ENCODE data around the gene FLNA.

FLNA gene

GRCh38 chrX:154300816-154301215 is 73.6 kb downstream of the FLNA start:
- no peaks in the 10 kb centered on the region for H3K9me3 ChIP-seq (ENCODE audit: control insufficient read depth, low read length)
- H2AFZ ChIP-seq, result no peak overlapping the region
- H3K9ac ChIP-seq, result no peak overlapping the region
- H3K36me3 ChIP-seq (ENCODE audit: control insufficient read depth, insufficient read depth, low read length), result no peaks in the 10 kb centered on the region
- no peaks in the 10 kb centered on the region for H3K79me2 ChIP-seq
- no peak overlapping the region for H3K4me2 ChIP-seq (ENCODE audit: low read length)
- H3K4me3 ChIP-seq (ENCODE audit: low read depth, low read length), result no peak overlapping the region
- H3K27me3 ChIP-seq (ENCODE audit: control insufficient read depth, insufficient read depth, low read length), result no peaks in the 10 kb centered on the region
- no peak for TF ChIP-seq CTCF (IDR thresholded peaks at IDR 0.05)
- no peak overlapping the region for H3K27ac ChIP-seq
- H3K4me1 ChIP-seq, result no peaks in the 10 kb centered on the region

Data from parathyroid adenoma (tissue), 2 donors.